Astrocyte (in vitro differentiated cells and primary cell): ENCODE measurements around the gene NXPE3. TPM values are rescaled to one million over a fixed set of nuclear protein-coding genes. Genes with fewer than 3 reads are reported as not detected.

Experiments
- DNase-seq: peaks from one replicate; pipeline ENCODE4 v3.0.0-alpha.2; 2010; ENCODE audit warnings: low read depth
- FAIRE-seq: peaks from 2 replicates; lab custom pipeline; 2011; peaks lifted over from hg19 to GRCh38; lab: Jason Lieb, UNC
- H2AFZ ChIP-seq: 2 replicates; pipeline ENCODE4 v1.6.0; 2012; ENCODE audit warnings: low read depth, low read length, inconsistent platforms
- H3K27ac ChIP-seq: 2 replicates; pipeline ENCODE4 v1.5.1; 2011; ENCODE audit warnings: low read depth, low read length, inconsistent platforms
- H3K27me3 ChIP-seq: 2 replicates; pipeline ENCODE4 v1.6.0; 2011; ENCODE audit warnings: low read length, inconsistent platforms; ENCODE audit not compliant: insufficient read depth
- H3K36me3 ChIP-seq: 2 replicates; pipeline ENCODE4 v1.5.1; 2011; ENCODE audit warnings: low read length, inconsistent platforms; ENCODE audit not compliant: insufficient read depth
- H3K4me1 ChIP-seq: 2 replicates; pipeline ENCODE4 v1.5.1; 2011; ENCODE audit warnings: low read length, inconsistent platforms; ENCODE audit not compliant: insufficient read depth
- H3K4me2 ChIP-seq: 2 replicates; pipeline ENCODE4 v1.6.0; 2012; ENCODE audit warnings: low read length, inconsistent platforms
- H3K4me3 ChIP-seq: 2 replicates; pipeline ENCODE4 v1.5.1; 2011; ENCODE audit warnings: low read depth, mild to moderate bottlenecking, low read length, inconsistent platforms; ENCODE audit not compliant: insufficient read depth
- H3K79me2 ChIP-seq: 2 replicates; pipeline ENCODE4 v1.6.0; 2012; ENCODE audit warnings: mild to moderate bottlenecking, low read length, inconsistent platforms; ENCODE audit not compliant: insufficient read depth
- H3K9ac ChIP-seq: 2 replicates; pipeline ENCODE4 v1.6.0; 2012; ENCODE audit warnings: mild to moderate bottlenecking, low read length, inconsistent platforms
- H3K9me3 ChIP-seq: 2 replicates; pipeline ENCODE4 v1.5.1; 2012; ENCODE audit warnings: low read depth, mild to moderate bottlenecking, low read length, inconsistent platforms; ENCODE audit not compliant: insufficient read depth
- H4K20me1 ChIP-seq: 2 replicates; pipeline ENCODE4 v1.6.0; 2012; ENCODE audit warnings: low read length, inconsistent platforms; ENCODE audit not compliant: insufficient read depth
- H3K27ac Mint-ChIP-seq: one replicate; pipeline ENCODE4 v1.8.0; 2021; ENCODE audit warnings: mild to moderate bottlenecking, mixed read lengths; ENCODE audit not compliant: unreplicated experiment
- H3K27me3 Mint-ChIP-seq: one replicate; pipeline ENCODE4 v1.8.0; 2021; ENCODE audit warnings: low read depth, mixed read lengths; ENCODE audit not compliant: unreplicated experiment
- H3K36me3 Mint-ChIP-seq: one replicate; pipeline ENCODE4 v1.8.0; 2021; ENCODE audit warnings: low read depth, mixed read lengths; ENCODE audit not compliant: unreplicated experiment
- H3K4me1 Mint-ChIP-seq: one replicate; pipeline ENCODE4 v1.8.0; 2021; ENCODE audit warnings: low read depth, mixed read lengths; ENCODE audit not compliant: unreplicated experiment
- H3K4me3 Mint-ChIP-seq: one replicate; pipeline ENCODE4 v1.8.0; 2021; ENCODE audit warnings: mild to moderate bottlenecking, moderate library complexity, mixed read lengths; ENCODE audit not compliant: unreplicated experiment
- H3K9me3 Mint-ChIP-seq: one replicate; pipeline ENCODE4 v1.8.0; 2021; ENCODE audit warnings: mild to moderate bottlenecking, mixed read lengths; ENCODE audit not compliant: unreplicated experiment
- CTCF ChIP-seq: IDR thresholded peaks from 2 replicates; pipeline ENCODE4 v1.5.1; 2011; ENCODE audit warnings: low read depth, mild to moderate bottlenecking, inconsistent platforms, low read length, moderate library complexity; ENCODE audit not compliant: insufficient read depth
- EZH2 ChIP-seq: IDR thresholded peaks from 2 replicates; pipeline ENCODE4 v1.6.1; 2012; ENCODE audit warnings: mild to moderate bottlenecking, low read length, inconsistent platforms; ENCODE audit not compliant: insufficient read depth
- total RNA-seq: library from RNA; stranded (reverse); gene quantifications from 2 replicates; pipeline ENCODE4 v1.2.1, GENCODE V29; 2021

NXPE3 gene
- total RNA-seq, 1 donor from 2014 or later = 46.4 TPM

DNA sequence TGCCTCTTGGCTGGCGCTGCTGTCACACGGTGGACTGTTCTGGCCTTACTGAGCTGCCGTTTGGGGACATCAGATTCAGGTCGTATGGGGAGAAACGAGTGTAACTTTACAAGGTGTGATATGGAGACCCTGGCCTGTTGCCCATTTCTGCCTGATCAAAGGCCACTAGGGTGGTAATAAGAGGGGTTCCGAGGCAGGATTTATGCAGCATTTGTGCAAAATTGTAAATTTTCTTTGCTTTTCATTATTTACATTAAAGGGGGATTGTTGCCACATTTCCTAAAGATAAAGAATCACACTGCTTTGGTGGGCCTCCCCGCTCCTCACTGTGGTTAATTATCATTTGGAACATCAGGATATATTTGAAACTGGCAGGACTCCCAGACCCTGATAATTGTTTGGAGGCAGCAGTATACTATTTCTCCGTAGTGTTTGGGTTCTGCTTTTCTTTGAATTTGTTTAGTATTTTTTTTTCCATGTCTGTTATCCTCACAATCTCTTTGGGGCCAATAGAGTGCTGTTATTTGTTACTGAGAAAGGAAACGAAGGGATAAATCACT, 891 bp downstream of the NXPE3 start:
- FAIRE-seq (no peak), DNase-seq (peak; percentile 7)
- Histone ChIP-seq H3K36me3 (peaks cover 15% of the 10 kb centered on the region), H3K79me2 (peaks cover 33% of the 10 kb centered on the region), H2AFZ (peak overlapping the region; percentile 100), H3K4me3 (peak overlapping the region; percentile 82), H3K27ac (peak overlapping the region; percentile 45), H4K20me1 (peaks cover 5% of the 10 kb centered on the region), H3K4me1 (peaks cover 20% of the 10 kb centered on the region), H3K27me3 (no peaks in the 10 kb centered on the region), H3K9me3 (no peaks in the 10 kb centered on the region), H3K4me2 (peak overlapping the region; percentile 96), H3K9ac (peak overlapping the region; percentile 80)
- TF ChIP-seq EZH2 (no peak), CTCF (no peak)
- peak overlapping the region; percentile 45 for H3K27ac Mint-ChIP-seq
- H3K4me1 Mint-ChIP-seq = peaks cover 4% of the 10 kb centered on the region
- H3K36me3 Mint-ChIP-seq = peaks cover 11% of the 10 kb centered on the region
- peak overlapping the region; percentile 98 for H3K4me3 Mint-ChIP-seq
- no peaks in the 10 kb centered on the region for H3K9me3 Mint-ChIP-seq
- no peaks in the 10 kb centered on the region for H3K27me3 Mint-ChIP-seq

DNA sequence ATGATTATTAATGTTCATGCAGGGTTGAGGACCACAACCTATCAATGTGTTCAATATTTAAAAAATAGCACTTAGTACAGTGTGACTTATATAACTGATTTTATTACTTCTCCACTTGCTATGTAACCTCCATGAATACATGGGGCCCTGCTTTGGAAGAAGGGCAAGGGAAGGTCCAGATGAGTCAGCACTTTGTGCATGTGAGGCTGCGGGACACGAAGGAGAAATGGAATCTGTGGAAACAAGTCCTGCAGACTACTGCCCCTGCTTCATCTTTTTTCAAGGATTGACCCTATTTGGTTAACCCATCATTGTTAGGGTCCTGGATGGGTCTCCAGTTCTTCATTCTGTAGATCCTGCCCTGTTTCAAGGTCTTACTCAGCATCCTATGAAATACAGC, 1.6 kb downstream of the NXPE3 start:
- Histone ChIP-seq H3K4me1 (peaks cover 20% of the 10 kb centered on the region), H3K27me3 (no peaks in the 10 kb centered on the region), H3K36me3 (peaks cover 16% of the 10 kb centered on the region), H3K9ac (peak overlapping the region; percentile 80), H3K79me2 (peaks cover 33% of the 10 kb centered on the region), H3K4me3 (peak overlapping the region; percentile 82), H4K20me1 (peaks cover 5% of the 10 kb centered on the region), H3K4me2 (peak overlapping the region; percentile 96), H3K27ac (peak overlapping the region; percentile 45), H3K9me3 (no peaks in the 10 kb centered on the region), H2AFZ (no peak overlapping the region)
- Mint-ChIP-seq H3K36me3 (peaks cover 15% of the 10 kb centered on the region), H3K27me3 (no peaks in the 10 kb centered on the region), H3K4me3 (peak overlapping the region; percentile 98), H3K27ac (peak overlapping the region; percentile 43), H3K9me3 (no peaks in the 10 kb centered on the region), H3K4me1 (peaks cover 4% of the 10 kb centered on the region)
- TF ChIP-seq CTCF = no peak
- no peak for TF ChIP-seq EZH2
- no peak for FAIRE-seq
- peak; percentile 85 for DNase-seq

DNA sequence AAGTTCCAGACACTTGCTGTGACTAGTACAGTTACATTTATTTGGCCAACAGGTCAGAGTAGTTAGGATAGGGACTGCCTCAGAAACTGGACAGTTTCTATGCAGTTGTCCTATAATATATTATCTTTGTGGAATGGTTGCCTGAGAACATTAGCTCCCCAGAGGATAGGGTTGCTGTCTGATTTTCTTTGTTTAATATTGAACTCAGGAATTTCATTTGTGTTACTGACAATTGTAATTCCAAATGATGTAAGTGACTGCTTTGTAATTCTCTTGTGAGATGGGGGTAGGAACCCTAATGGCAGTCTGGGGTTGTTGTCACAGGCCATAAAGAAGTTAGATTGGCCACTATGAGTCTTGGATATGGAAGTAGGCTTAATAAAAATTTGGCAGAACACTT, 2.2 kb downstream of the NXPE3 start:
- no peak overlapping the region for H2AFZ ChIP-seq
- no peaks in the 10 kb centered on the region for H3K27me3 ChIP-seq
- peaks cover 20% of the 10 kb centered on the region for H3K4me1 ChIP-seq
- H3K79me2 ChIP-seq = peaks cover 33% of the 10 kb centered on the region
- Mint-ChIP-seq H3K27ac (peak overlapping the region; percentile 8), H3K36me3 (peaks cover 15% of the 10 kb centered on the region), H3K4me1 (peaks cover 4% of the 10 kb centered on the region), H3K9me3 (no peaks in the 10 kb centered on the region), H3K27me3 (no peaks in the 10 kb centered on the region), H3K4me3 (peak overlapping the region; percentile 98)
- H3K4me3 ChIP-seq = peak overlapping the region; percentile 82
- no peak for FAIRE-seq
- peaks cover 21% of the 10 kb centered on the region for H3K36me3 ChIP-seq
- TF ChIP-seq EZH2 = no peak
- no peak for TF ChIP-seq CTCF
- DNase-seq = no peak
- H4K20me1 ChIP-seq = peaks cover 5% of the 10 kb centered on the region
- H3K27ac ChIP-seq = peak overlapping the region; percentile 22
- peak overlapping the region; percentile 96 for H3K4me2 ChIP-seq
- H3K9me3 ChIP-seq = no peaks in the 10 kb centered on the region
- peak overlapping the region; percentile 80 for H3K9ac ChIP-seq
